Heart left ventricle (tissue), 11 donors: ENCODE results near the gene RPSA. TPM values are rescaled to one million over a fixed set of nuclear protein-coding genes. Genes with fewer than 3 reads are reported as not detected.

Experiments
- polyA plus RNA-seq, 2 donors: library from polyadenylated mRNA; stranded (reverse); fragments of 200-250 nt; gene quantifications; one replicate each; pipeline ENCODE4 v1.2.3, GENCODE V29; 2013
- total RNA-seq, 9 donors: library from RNA; depleted of rRNA in 2 of 9; stranded (reverse); fragments of >200 nt in 2 of 9; fragmentation: NEBNext Ultra II Directional in 3 of 9; extraction: Animal tissue kit (Norgen Biotek cat#: 25700) in 3 of 9; gene quantifications; one replicate each; pipeline versions ENCODE4 v1.1.0 to v1.2.4, GENCODE V29; 2016 to 2023
- donor health status: ischemic (EF 13 %, LVEDD 7.1; RV severe dilation, severe dysfunction).
- donor health status: healthy with polysubstance abuse.
- donor health status: DM: no; HTN: yes; CAD: no.
- donor health status: DM: no; HTN: no; CAD: no.
- donor health status: ischemic (EF 25% LVEDD 5.7; RV mildly dilated, moderate dysfunction).
- donor health status: healthy.
- donor health status: DM: yes; HTN: yes; CAD: no.
- donor health status: PGD.
- donor health status: nonischemic (EF 23%, LVEDD 6.1; RV moderate dilation, normal function).

RPSA gene
- total and polyA plus RNA-seq, 11 donors: 308 to 1,279 (median 428) TPM

Other genes with a start within 250 kb of the RPSA start
- gene XIRP1, start 214.1 kb upstream of the RPSA start, total RNA-seq: 1,000 to 10,000 TPM in 1 of 9 donors, 100 to 1,000 TPM in 8; 293 to 1,122 (median 530) TPM
- gene XIRP1, start 214.1 kb upstream of the RPSA start, polyA plus RNA-seq: 100 to 1,000 TPM; 496 to 675 TPM
- gene CX3CR1, start 126.7 kb upstream of the RPSA start, total RNA-seq: 10 to 100 TPM in 1 of 9 donors, 1 to 10 TPM in 5, under 1 TPM in 3; 0.20 to 11.4 (median 1.2) TPM
- gene CX3CR1, start 126.7 kb upstream of the RPSA start, polyA plus RNA-seq: under 1 TPM; 0.14 to 0.15 TPM
- gene CCR8, start 77.0 kb upstream of the RPSA start, total RNA-seq: under 1 TPM in 1 of 9 donors, not detected in 8; 0.29 TPM
- gene CCR8, start 77.0 kb upstream of the RPSA start, polyA plus RNA-seq: not detected
- gene SLC25A38, start 23.4 kb upstream of the RPSA start, total RNA-seq: 10 to 100 TPM; 13.6 to 30.6 (median 20.9) TPM
- 10 to 100 TPM; 14.0 to 34.8 TPM for gene SLC25A38, start 23.4 kb upstream of the RPSA start, polyA plus RNA-seq
- gene MOBP, start 61.0 kb downstream of the RPSA start, total RNA-seq: under 1 TPM in 1 of 9 donors, not detected in 8; 0.17 TPM
- not detected for gene MOBP, start 61.0 kb downstream of the RPSA start, polyA plus RNA-seq